EL (cell line): ENCODE data around the gene MYRFL.

Source experiments
- DNase-seq: peaks from one replicate; pipeline ENCODE4 v3.0.0-alpha.2; 2016

The MYRFL gene

DNA sequence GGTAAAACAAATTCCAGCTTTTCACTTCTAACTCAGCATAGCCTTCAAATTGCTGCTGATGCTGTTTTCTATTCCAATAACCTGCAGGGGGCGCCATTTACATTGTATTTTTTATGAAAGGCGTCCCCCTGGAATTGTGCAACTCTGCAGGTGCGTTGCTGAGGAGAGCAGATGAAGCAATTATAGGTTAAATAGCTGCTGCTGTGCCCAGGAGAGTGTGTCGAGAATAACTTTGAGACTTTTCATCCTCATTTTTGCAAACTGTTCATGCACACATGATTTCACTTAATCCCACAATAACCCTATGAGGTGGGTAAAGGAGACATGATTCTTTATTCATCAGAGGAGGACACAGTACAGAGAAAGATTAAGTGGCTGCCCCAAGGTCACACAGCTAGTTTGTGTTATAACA is 75.7 kb downstream of the MYRFL start:
- peak; percentile 63 for DNase-seq

DNA sequence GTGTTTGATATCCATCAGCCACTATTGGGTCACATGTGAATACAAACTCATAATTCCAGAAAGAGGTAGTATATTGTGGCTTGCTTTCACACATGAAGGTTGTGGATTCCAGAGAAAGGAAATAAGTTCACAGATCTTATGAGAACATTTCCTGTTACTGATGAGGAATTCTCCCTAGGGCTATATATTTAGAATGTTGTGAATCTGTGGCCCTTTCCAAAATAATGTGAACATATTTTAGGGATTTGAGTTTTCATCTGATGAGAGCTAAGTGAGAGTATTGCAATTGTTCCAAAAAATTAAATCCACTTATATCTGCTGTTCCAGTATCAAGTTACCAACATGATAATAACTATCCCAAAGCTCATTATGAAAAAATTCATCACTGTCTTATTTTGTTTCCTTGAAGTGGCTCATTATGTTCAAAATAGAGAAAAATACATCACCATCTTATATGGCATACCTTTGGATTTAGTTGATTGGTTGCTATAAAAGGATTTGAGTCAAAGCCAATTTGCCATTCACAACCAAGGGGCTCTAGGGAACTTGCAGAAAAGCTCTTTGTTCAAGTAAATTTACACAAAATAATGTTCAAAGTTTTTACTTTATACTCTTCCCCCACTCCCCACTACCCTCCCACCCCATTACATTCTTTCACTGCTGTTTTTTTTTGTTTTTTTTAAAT is 76.3 kb downstream of the MYRFL start:
- peak; percentile 36 for DNase-seq

DNA sequence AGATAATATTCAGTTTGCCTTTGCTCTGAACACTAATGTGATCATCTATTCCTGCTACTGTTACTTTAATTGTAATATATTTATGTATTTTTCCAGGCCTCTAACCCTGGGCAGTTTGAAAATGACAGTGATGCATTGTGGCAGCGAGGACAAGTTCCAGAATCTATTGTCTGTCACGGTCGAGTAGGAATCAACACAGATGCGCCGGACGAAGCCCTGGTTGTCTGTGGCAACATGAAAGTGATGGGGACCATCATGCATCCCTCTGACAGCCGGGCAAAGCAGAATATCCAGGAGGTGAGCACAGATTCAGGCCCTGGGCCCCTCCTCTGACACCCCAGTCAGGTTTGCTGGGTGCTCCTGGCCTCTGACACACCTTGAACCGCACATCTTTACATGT is 78.5 kb downstream of the MYRFL start:
- DNase-seq: no peak

DNA sequence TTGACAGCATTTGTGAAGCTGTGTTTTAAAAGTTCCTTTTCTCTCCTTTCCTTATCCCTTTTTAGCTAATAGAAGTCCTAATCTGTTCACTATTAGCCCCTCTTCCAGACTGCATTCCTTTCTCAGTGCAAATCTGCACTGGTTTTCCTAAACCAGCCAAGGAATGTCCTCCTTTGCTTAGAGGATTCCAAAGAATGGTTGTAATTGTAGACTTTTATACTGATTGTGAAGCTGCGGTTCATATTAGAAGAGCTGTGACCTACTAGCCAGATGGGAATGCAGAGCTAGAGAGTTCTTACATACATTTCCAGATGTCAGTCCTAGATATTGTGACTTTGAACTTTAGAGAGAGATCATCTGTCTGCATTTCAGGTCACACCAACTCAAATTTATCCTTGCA is 79.8 kb downstream of the MYRFL start:
- peak; percentile 33 for DNase-seq

DNA sequence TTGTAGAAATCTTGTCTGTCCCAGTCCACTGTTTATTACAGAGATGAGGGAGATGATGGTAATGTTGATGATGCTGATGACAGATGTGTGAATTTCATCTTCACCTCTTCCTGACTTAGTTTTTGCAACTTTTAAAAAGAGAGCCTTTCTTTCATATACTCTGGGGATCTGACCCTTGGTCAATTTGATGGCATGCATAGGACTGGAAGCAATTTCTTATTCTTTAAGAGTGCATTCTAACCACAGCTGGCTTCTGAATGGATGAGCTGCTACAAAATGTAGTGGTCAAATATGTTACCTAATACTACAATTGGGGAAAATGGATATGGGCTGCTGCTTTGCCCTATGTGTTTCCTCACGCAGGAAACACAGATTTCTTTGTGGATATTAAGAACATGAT is 80.8 kb downstream of the MYRFL start:
- no peak for DNase-seq

DNA sequence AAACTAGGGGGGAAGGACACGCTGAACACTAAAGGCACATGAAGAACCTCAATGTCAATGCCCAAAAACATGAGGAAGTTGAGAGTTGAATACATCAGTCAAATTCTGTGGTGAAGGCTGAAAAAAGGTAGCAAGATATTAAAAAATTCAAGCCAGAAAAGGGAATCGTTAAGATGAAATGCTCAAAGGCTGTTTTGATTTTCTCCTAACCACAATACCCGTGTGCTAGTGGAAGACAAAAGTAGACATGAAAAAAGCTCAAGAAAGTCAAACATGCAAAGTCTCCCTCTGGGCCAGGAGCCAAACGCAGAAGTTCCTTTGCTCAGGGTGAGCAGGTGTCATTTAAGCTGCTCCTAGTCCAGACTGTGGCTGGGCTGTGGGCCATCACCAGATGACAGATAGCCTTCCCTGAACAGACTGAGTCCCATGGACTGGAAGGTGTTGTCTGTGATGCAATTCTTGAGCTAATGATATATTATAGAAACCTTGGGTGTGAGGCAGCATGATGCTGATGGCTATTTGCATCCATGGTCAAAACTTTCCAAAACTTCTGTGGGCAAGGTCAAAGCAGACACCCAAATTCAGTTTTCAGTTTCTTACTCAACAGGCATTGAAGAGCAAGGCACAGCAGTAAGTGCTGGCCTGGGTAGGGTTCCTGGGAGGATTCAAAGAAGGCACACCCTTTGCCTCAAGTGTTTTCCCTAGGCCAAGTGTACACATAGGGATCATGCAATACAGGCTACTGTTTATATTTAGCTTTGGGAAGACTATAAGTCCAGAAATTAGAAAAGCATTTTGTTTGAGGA is 81.6 kb downstream of the MYRFL start:
- DNase-seq: no peak

DNA sequence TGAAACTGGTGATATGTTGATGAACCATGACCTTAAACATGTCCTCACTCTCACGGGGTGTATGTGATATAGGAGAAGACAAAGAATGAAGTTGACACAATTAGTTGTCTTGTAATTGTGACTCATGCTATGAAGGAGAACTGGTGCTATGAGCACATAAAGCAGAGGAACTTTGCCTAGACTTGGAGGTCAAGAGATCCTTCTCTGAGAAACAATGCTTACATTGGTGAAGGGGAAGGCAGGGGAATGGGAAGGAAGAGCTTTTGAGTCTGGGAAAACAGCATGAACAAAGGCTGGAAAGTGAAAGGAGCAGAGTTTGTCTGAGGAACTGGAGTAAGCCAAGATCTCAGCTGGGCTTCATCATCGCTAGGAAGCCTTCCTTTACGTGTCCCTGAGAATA is 83.2 kb downstream of the MYRFL start:
- DNase-seq: no peak

DNA sequence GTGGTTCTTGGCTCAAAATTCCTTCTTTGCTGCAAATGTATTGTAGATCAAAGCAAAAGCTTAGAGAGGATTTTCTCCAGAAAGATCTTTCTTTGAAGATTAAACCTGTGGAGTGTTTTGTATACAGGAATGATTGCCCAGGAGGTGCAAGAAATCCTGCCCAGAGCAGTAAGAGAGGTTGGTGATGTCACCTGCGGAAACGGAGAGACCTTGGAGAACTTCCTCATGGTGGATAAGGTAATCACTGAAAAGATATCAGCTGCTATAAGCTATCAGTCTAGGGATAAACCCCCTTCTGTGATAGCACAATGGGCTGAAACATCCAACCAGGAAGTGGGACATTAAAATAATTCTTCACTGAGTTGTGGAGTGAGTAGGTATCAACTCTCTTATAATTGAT is 85.7 kb downstream of the MYRFL start:
- no peak for DNase-seq

DNA sequence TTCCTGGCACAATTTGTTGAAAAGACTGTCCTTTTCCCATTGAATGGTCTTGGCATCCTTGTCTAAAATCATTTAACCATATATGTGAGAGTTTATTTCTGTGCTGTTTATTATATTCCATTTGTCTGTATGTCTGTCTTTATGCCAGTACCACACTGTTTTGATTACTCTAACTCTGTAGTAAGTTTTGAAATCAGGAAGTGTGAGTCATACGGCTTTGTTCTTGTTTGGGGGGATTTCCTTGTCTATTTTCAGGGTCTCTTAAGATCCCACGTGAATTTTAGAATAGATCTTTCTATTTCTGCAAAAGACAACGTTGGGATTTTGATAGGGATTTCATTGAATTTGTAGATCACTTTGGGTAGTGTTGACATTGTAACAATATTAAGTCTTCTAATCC is 88.5 kb downstream of the MYRFL start:
- no peak for DNase-seq

DNA sequence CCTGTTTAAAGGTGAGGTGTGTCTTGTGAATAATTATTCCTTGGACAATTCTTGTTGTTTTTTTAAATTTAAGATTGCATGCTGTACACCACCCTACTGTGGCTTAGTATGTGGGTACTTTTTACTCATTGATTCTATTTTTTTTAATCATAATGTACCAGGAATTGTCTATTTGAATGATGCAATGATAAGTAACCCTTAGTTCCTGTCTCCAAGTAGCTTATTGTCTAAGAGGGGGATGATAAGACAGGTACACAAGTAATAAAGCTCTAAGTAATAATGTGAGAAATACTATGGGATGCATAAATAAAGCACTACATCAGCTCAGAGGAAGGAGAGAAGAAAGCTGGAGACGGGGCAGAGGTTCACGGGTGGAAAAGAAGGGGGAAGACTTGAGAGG is 90.9 kb downstream of the MYRFL start:
- no peak for DNase-seq

DNA sequence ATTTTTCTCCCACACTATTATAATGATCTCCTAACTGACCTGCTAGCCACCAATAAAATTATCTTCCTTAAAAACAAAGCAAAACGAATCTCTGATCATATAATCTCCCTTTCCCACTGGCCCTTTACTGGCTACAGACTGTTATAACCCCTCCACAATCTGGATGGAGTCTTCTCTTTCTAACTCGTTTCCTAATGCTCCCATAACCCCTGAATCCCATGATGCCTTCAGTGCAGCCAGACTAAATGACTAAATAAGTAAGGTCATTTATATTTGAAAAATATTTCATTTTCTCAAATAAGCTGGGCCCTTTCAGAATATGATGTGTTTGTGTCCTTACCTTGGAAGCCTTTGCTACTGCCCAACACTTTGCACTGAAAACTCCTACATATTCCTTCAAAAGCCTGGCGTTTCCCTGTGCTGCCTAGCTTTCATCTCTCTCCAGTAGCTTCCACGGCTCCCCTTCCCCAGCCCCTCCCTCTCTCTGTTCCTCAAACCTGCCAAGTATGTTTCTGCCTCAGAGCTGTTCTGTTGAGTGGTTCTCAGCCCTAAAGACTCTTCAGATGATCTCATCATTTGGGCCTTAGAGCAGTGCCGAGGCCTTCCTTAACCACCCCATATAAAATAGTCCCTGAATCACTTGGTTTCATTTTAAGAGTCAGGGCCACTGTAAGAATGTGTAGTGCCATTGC is 91.7 kb downstream of the MYRFL start:
- DNase-seq: peak; percentile 9

DNA sequence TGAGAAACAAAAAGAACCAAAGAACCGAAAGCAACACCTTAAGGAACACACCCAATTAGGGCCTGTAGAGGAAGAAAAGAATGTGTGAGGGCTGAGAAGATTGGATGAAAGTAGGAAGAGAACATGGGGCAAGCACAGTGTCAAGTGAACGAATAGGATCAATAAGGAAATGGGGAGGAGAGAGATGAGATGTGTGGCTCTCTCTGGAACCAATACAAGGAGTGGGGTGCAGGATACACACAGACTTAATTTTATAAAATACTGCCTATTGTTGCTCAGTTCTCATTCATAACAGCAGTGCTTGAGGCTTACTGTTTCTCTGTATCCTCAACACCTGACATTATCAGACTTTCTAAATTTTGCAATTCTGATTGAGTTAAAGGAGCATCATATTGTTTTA is 93.3 kb downstream of the MYRFL start:
- DNase-seq: no peak

DNA sequence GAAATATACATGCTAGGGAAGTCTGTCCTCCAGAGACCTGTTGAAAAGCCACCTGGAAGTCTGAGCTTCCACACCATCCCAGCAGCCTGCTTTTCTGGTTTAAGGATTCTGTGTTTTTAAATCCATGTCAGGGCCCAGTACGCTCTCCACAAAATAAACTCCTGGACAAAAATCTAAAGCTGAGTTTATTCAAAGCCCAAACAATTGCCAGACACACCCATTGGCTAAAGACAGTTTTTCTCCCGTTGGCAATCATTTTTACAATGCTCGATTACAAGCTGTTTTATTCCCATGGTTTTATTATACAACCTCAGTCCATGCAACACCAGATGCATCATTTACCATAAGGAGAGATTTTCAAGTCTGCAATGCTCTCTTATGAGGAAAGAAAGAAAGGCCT is 94.5 kb downstream of the MYRFL start:
- no peak for DNase-seq

DNA sequence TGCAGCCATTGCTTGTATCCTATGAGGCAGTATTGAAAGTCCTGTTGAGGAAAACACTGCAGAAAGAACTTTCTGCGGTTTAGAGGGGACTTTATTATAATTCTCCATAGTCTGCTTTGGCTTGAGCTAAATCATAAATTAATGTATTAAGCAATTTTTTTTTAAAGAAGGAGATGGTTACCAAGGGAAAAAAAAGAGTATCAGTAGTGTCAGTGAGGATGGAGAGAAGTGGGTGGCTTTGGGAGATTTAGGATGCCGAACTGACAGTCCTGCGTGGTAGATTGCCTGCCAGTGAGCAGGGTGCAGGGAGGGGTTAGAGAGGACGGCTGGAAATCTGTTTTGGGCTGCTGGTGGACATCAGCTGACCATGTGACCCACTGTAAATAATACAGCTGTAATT is 96.8 kb downstream of the MYRFL start:
- no peak for DNase-seq

DNA sequence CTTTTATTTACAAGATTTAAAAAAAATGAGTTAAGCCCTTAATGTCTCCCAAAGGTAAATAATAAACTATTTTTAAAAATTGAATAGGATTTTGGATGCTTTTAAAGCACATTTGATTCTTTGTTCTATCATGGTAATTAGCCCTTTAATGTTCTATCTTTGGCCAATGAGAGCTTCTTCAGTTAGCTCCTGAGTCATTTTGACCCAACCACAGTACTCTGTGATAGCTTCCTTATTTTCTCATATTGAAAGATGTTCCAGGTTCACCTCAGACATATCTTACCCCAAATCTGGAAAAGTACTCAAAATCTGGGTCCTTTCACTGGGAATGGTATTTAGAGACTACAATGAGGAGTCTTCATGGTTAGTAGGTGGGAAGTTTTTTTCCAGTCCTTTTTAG is 98.0 kb downstream of the MYRFL start:
- no peak for DNase-seq

DNA sequence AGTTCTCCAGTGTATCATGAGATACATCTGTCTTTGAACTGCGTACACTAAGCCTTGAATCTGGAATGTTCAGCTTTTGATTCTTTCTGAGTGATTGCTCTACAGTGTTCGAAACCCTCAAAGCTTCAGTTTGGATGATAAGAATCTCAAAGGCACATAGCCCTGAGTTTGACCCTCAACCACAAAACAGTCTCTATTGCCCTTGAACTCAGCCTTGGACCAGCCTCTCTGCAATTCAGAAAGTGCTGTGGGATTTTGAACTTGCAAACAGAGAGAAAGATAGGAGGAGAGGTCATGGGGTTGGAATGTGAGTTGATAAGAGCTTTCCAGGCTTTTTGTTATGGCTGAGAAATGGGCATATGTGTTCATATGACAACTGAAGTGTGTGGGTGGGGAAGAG is 100.3 kb downstream of the MYRFL start:
- no peak for DNase-seq

DNA sequence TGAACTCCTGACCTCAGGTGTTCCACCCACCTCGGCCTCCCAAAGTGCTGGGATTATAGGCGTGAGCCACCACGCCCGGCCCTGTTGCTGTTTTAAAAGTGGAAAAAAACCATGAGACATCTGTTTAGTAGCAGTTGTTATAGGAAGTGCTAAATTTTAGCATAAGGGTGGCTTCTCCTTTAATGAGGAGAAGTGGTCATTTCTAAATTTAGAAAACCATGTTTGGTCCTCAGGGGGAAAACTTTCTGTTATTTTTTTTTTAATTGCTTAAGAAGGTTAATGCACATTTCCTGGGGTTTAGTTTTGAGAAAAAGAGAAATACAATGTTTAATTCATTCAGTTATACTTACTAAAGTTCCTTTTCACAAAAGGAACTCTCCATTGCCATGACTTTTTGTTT is 102.1 kb downstream of the MYRFL start:
- no peak for DNase-seq

DNA sequence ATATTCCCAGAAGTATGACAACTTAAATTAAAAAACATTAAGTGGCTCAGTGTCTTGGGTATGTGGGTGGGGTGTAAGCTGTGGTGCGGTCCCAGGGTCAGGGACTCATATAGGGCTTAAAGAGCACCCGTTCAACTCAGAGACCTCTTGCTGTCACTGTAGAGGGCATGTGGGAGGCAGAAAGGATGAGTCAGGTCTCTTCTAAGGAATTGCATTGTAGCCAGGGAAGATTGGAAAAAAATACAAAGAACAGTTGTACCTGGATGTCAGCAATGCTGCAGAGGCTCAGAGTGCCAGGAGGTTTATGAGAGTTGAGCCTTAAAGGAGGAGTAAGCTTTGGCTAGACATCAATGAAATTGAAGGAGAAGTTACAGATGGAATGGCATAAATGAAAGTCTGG is 104.1 kb downstream of the MYRFL start:
- peak; percentile 8 for DNase-seq

DNA sequence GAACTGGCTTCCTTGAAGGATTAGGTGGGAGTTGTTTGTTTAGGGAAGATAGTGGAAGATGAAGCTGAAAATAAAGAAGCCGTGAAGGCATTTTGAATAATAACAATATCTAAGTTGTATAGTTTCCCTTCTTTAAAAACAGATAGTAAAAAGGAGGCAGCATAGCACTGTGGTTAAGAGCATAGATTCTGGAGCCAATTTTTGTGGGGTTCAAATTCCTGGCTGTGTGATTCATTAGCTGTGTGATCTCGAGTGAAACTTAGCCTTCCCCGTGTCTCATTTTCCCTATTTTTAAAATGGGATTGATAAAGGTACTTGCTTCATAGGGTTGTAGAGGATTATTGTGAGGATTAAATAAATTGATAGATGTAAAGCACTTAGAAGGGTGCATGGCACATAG is 104.5 kb downstream of the MYRFL start:
- peak; percentile 18 for DNase-seq

DNA sequence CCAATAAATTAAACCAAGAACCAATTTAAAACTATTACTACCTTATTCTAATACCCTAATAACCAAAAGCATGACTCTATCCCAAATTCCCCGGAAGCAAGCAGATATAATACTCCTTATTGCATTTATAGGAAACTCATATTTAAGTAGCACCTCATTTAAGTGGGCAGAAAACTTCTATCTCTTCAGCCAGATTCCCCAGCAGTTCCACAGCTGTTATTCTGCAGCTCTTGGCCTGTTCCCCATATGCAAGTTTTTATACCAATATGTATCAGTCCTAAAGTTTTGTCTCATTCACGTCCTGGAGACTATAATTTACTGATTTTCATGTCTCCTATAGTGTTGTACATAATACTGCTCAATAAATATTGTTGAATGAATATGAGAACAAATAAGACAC is 106.5 kb downstream of the MYRFL start:
- DNase-seq: no peak

DNA sequence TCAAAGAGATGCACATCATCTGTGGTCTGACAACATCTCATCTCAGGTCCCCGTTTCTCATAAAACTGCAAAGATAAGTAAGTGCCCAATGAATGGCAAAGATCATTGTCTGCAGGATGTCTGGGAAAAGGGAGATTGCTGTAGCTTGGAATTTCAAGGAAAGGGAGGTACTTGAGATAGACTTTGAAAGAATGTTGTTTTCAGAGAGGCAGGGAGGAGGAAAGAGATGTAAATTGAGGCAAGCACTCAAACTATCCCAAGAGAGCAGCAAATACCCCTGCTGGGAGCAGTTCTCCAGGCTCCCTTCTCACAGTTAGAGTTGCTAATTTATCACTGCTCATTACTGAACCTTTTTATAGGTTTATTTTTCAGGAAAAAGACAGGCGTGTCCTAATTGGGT is 107.1 kb downstream of the MYRFL start:
- DNase-seq: no peak

DNA sequence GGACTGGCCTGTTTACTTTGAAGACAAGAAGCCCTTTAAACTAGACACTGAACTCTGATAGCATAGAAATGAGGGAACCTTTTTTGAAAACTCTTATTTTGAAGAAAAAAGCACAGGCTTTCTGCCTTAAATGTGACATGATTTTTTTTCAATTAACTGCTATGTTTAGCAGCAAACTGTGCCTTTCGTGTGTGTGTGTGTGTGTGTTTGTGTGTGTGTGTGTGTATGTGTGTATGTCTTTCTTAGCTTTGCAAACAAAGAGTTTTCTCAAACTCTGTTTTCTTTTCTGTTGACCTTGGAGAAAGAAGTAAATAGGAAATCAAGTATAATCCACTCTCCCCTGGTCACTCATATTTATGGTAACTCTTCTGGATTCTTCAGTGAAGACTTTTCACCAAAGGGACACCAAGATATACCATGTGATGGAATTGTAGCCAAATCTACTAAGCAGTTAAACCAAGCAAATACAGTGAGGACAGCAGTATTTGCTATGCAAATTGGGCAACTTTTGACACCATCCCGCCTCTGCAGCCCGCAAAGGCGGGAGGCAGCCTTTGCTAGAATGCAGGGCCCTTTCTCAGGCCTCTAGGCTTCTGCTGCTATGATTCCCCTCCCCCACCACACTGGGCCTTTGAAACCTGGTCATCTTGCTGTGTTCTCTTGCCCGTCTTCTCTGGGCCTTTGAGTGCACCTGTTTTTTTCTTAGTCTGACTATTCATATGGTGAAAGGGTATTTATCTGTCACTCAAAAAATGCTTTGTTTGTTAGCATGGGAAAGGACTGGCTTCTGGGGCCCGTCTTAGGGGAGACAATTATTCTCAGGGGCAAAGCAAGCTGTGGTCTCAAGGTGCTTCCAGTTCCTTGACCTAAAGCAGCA is 107.9 kb downstream of the MYRFL start:
- DNase-seq: no peak

DNA sequence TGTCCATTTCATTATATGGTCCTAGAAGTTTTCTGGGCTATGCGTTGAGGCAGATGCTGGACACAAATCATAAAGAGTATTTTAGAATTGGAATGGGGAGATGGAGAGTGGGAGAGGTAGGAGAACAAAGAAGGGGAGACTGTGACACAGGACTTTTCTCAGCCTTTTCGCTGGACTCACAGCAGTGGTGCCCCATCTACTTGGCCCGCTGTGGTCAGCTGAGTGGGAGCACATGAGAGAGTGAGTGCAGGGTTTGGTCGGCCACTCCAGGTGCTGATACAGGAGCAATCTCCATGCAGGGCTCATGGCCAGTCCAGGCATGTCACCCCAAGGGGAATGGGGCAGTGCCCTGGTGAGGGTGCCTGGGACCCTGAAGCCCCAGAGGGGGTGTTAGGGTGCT is 109.0 kb downstream of the MYRFL start:
- DNase-seq: no peak
